K562 (cell line): ENCODE data around the gene HAAO. TPM values are rescaled to one million over a fixed set of nuclear protein-coding genes. Genes with fewer than 3 reads are reported as not detected.
A peak's percentile ranks its signal among the peaks of the same experiment; 100 is the strongest.

Experiments
- ATF7 ChIP-seq: fragments of 450-650 bp; IDR thresholded peaks from 2 replicates; pipeline ENCODE4 v1.7.1; 2014; ENCODE audit warnings: mild to moderate bottlenecking, moderate library complexity
- CCNT2 ChIP-seq: IDR thresholded peaks from 2 replicates; pipeline ENCODE4 v1.6.1; 2011; ENCODE audit warnings: borderline replicate concordance, low read depth, mild to moderate bottlenecking, moderate library complexity, mixed read lengths, low read length; ENCODE audit not compliant: insufficient read length; ENCODE audit errors: extremely low read depth
- ELF1 ChIP-seq: fragments of 200-800 bp; sonication (Bioruptor generic); IDR thresholded peaks from 2 replicates; pipeline ENCODE4 v1.6.1; 2016; ENCODE audit warnings: missing genetic modification characterization, missing compliant biosample characterization
- HDAC1 ChIP-seq, 2 experiments: fragments of 450-650 bp; IDR thresholded peaks; 2 replicates each; pipeline ENCODE4 v1.6.1; 2016 to 2017; ENCODE audit warnings: inconsistent platforms in 1 of 2, mild to moderate bottlenecking in 1 of 2, moderate library complexity in 1 of 2
- NBN ChIP-seq: fragments of 450-650 bp; IDR thresholded peaks from 2 replicates; pipeline ENCODE4 v1.6.1; 2016; ENCODE audit warnings: low read depth, mild to moderate bottlenecking
- POLR2G ChIP-seq: fragments of 200-400 bp; formaldehyde crosslinking; IDR thresholded peaks from 2 replicates; pipeline ENCODE4 v1.6.1; 2017; ENCODE audit warnings: low read depth, mild to moderate bottlenecking, antibody characterized with exemption, low read length, moderate library complexity
- RBM22 ChIP-seq: fragments of 200-400 bp; formaldehyde crosslinking; IDR thresholded peaks from 2 replicates; pipeline ENCODE4 v1.6.1; 2018; ENCODE audit warnings: low read length, low read depth; ENCODE audit not compliant: poor library complexity, severe bottlenecking
- RERE ChIP-seq: sonication (generic); formaldehyde crosslinking; IDR thresholded peaks from 2 replicates; pipeline ENCODE4 v1.8.0; 2023; ENCODE audit warnings: missing genetic modification reagents, mild to moderate bottlenecking, borderline replicate concordance
- ZC3H4 ChIP-seq: sonication (generic); formaldehyde crosslinking; IDR thresholded peaks from 2 replicates; pipeline ENCODE4 v1.9.0; 2021; ENCODE audit warnings: missing genetic modification reagents, borderline replicate concordance
- ZNF740 ChIP-seq, 3 experiments: fragments of 200-800 bp in 1 of 3; sonication (Bioruptor generic) in 1 of 3; sonication (generic) in 1 of 3; formaldehyde crosslinking in 1 of 3; IDR thresholded peaks; 2 replicates each; pipeline versions ENCODE4 v1.6.1 to v1.8.0; 2016 to 2022; ENCODE audit warnings: mild to moderate bottlenecking in 2 of 3, missing compliant biosample characterization in 2 of 3, missing genetic modification characterization in 2 of 3, missing genetic modification reagents in 1 of 3
- polyA plus RNA-seq, 8 experiments: library from polyadenylated mRNA; depleted of rRNA in 4 of 8; stranded (reverse) in 5 of 8; unstranded in 3 of 8; fragments of >200 nt; fragmentation: Nextera tagmentation in 2 of 8; fragmentation: Illumina TruSeq in 1 of 8; extraction: Ambion mirVana in 2 of 8; extraction: Trizol in 1 of 8; gene quantifications; 2 replicates each; pipeline versions ENCODE4 v1.2.1 to v1.2.3, GENCODE V29; 2011 to 2014; ENCODE audit warnings: inconsistent platforms in 1 of 8, missing spikeins in 1 of 8
- total RNA-seq, 7 experiments: library from RNA; depleted of rRNA in 6 of 7; stranded (reverse); fragments of >200 nt in 6 of 7; fragmentation: Illumina TruSeq in 2 of 7; extraction: Trizol in 2 of 7; gene quantifications; 2 replicates each; pipeline versions ENCODE4 v1.2.1 to v1.2.3, GENCODE V29; 2011 to 2021; ENCODE audit warnings: low replicate concordance in 1 of 7
- TF ChIP-seq, protein P1 (sequence below): fragments of 250-450 bp; sonication (Bioruptor Pico); IDR thresholded peaks from 2 replicates; pipeline ENCODE4 v1.4.0; 2020
- TF ChIP-seq, protein P2 (sequence below): fragments of 250-450 bp; sonication (Bioruptor Pico); IDR thresholded peaks from 2 replicates; pipeline ENCODE4 v1.8.0; 2022; ENCODE audit warnings: moderate library complexity, mild to moderate bottlenecking, inconsistent platforms

HAAO gene
- total and polyA plus RNA-seq, 9 of the 15 experiments (the other 6 are each of a cell fraction or from before 2014, with no cell fraction given): not detected

GRCh38 chr2:42810121-42810970 is 18.0 kb upstream of the HAAO start (continued):
- TF ChIP-seq, protein P1, sequence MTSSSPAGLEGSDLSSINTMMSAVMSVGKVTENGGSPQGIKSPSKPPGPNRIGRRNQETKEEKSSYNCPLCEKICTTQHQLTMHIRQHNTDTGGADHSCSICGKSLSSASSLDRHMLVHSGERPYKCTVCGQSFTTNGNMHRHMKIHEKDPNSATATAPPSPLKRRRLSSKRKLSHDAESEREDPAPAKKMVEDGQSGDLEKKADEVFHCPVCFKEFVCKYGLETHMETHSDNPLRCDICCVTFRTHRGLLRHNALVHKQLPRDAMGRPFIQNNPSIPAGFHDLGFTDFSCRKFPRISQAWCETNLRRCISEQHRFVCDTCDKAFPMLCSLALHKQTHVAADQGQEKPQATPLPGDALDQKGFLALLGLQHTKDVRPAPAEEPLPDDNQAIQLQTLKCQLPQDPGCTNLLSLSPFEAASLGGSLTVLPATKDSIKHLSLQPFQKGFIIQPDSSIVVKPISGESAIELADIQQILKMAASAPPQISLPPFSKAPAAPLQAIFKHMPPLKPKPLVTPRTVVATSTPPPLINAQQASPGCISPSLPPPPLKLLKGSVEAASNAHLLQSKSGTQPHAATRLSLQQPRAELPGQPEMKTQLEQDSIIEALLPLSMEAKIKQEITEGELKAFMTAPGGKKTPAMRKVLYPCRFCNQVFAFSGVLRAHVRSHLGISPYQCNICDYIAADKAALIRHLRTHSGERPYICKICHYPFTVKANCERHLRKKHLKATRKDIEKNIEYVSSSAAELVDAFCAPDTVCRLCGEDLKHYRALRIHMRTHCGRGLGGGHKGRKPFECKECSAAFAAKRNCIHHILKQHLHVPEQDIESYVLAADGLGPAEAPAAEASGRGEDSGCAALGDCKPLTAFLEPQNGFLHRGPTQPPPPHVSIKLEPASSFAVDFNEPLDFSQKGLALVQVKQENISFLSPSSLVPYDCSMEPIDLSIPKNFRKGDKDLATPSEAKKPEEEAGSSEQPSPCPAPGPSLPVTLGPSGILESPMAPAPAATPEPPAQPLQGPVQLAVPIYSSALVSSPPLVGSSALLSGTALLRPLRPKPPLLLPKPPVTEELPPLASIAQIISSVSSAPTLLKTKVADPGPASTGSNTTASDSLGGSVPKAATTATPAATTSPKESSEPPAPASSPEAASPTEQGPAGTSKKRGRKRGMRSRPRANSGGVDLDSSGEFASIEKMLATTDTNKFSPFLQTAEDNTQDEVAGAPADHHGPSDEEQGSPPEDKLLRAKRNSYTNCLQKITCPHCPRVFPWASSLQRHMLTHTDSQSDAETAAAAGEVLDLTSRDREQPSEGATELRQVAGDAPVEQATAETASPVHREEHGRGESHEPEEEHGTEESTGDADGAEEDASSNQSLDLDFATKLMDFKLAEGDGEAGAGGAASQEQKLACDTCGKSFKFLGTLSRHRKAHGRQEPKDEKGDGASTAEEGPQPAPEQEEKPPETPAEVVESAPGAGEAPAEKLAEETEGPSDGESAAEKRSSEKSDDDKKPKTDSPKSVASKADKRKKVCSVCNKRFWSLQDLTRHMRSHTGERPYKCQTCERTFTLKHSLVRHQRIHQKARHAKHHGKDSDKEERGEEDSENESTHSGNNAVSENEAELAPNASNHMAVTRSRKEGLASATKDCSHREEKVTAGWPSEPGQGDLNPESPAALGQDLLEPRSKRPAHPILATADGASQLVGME (CRISPR knock-in tag): no peak
- TF ChIP-seq ZNF740 (CRISPR knock-in tag; IDR thresholded peaks at IDR 0.05): peak; percentile 44; the same call in 1 of the 2 replicates
- no peak for TF ChIP-seq ZNF740 (tag; IDR thresholded peaks at IDR 0.05)
- TF ChIP-seq ELF1 (tag): 0 out of 2 replicates have a peak, but pooled peaks have one; percentile 34
- TF ChIP-seq ATF7: peak; percentile 71; the same call in 1 of the 2 replicates
- TF ChIP-seq RBM22: peak; percentile 96
- peak; percentile 49 to 72; a peak in 3 of 4 replicates for TF ChIP-seq HDAC1 (IDR thresholded peaks at IDR 0.05)
- TF ChIP-seq POLR2G: peak; percentile 95
- no peak for TF ChIP-seq ZC3H4 (CRISPR knock-in tag)
- TF ChIP-seq RERE (CRISPR knock-in tag): 0 out of 2 replicates have a peak, but pooled peaks have one; percentile 68
- TF ChIP-seq, protein P2, sequence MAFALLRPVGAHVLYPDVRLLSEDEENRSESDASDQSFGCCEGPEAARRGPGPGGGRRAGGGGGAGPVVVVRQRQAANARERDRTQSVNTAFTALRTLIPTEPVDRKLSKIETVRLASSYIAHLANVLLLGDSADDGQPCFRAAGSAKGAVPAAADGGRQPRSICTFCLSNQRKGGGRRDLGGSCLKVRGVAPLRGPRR (CRISPR knock-in tag): no peak
- TF ChIP-seq CCNT2: peak; percentile 56
- peak; percentile 95 for TF ChIP-seq NBN
